HG02642 (cell line): ENCODE results near the gene DUSP2.
"Not testable (repeated sequence)": the region's sequence is repeated elsewhere in the genome, so short reads cannot be mapped to it uniquely, and the experiment has no call there.

Source experiments
- ATAC-seq: cut with Tn5 transposase; IDR thresholded peaks from one replicate; pipeline ENCODE4 v1.9.1; 2021; ENCODE audit warnings: mild to moderate bottlenecking; ENCODE audit not compliant: unreplicated experiment, poor library complexity

DUSP2 gene

DNA sequence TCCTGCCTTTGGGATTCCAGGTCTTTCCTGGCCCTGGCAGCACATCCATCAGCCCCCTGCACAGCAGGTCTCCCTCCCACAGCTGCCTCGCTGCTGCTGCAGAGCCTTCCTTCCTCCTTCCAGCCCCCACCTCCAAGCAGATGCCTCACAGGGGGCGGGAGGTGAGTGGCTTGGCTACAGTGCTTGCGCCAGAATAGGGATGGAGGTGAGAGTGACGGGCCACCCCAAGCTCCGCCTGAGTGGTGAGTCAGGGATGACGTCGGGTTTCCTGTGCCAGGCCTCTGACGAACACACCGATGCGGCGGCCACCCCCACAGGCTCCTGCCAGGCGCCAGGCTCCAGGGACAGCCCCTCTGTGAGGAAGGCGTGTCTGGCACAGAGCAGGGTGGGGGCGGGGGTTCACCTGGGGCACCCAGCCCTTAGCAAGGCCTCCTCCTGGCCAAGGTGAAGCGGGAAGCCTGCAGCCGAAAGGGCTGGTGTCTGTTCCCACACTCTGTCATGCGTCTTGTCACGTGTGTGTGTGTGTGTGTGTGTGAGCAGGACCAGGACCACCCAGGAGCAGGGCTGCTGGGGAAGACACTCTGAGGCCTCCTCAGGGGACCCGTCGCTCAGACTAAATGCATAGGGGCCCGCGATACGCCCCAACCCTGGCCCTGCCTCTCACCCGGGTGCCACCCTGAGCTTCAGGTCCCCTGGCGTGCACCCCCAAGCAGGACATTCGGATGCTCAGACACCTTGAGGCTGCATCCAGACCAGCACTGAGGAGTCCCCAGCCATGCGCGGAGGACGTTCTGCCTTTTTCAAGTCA lies 3.4 kb upstream of the DUSP2 start:
- peak; percentile 27 for ATAC-seq

DNA sequence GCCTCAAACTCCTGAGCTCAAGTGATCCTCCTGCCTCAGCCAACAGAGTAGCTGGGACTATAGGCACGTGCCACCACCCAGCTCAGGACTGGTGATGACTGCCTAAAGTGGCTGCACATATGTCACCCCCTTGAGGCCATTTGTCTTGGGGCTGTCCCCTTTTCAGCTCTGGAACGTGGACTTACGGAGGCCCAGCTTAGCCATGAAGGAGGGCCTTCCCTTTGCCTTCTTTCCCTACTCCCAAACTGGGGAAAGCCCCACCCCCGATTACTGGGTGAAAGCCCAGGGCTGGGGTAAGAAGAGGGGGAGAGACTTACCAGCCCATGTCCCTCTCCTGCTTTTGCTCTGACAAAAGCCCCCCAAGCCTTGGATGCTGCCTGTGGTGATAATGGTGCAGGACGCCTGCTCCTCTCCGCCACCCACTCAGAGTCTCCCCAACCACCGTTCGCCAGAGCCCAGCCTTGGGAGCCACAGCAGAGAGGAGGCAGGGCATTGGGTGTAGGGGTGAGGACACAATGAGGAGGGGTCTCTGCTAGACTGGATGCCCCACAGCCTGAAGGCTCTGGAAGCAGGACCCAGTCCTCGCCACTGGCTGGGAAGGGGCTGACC lies 2.5 kb upstream of the DUSP2 start:
- no peak for ATAC-seq

DNA sequence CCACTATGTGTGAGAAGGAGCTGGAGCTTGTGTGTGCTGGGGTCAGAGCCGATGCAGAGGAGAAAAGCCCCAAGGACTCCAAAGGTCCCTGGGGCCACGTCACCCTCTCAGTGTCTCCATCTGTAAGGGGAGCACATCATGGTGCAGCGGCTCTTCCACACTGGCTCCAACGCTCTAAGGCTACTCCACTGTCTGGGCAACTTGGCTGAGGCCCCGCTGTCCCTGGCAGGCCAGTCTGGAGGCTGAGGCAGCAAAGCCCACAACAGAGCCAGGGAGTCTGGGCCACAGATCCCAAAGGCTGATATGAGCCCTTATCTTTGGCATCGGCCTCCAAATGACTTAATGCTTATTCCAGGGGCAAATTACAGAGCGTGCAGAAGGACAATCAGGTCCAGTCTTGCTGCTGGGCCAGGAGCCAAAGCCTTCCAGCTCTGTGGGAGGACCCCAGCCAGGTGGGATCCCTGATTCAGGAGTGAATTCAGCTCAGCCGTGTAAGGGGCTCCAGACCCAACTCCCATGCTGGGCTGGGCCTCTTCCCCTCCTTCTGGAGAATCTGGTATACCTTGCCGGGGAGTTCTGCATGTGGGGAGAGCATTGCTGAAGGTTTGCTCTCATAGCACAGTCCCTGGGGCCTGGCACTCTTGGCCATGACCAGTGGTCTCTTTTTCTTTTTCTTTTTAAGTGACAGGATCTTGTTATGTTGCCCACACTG lies 1.8 kb upstream of the DUSP2 start:
- no peak for ATAC-seq

DNA sequence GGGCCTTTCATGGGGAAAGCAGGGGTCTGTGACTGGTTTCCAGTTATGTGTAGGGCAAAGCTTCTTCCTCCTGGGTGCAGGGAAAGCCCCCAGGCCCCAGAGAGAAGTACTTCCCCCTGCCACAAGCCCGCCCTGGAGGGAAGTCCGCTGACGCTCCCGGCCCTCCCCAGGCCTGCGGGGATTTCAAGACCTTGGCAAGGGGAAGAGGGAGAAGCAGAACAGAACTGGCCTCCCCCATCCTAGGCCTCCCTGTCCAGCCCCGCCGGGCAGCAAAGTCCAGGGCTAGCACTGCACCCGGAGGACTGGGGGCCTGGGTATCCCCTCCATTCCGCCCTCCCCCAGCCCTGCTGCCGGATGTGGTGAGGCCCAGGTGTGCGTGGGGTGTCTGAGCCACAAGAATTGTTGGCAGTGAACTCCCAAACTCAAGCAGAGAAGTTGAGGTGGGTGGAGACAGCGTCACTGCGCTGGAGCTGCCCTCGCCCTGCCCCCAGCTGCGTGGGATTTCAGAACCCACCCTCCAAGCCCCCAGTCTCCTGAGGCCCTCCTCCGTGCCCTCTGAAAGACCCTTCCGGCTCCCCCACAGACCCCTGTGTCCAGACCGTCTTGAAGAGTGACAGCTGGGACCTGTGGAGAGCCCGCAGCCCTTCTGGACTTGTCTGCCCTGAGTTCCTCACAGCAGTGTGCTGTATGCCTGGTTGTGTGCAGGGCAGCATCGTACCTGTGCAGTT lies 1.1 kb upstream of the DUSP2 start:
- peak; percentile 36 for ATAC-seq

DNA sequence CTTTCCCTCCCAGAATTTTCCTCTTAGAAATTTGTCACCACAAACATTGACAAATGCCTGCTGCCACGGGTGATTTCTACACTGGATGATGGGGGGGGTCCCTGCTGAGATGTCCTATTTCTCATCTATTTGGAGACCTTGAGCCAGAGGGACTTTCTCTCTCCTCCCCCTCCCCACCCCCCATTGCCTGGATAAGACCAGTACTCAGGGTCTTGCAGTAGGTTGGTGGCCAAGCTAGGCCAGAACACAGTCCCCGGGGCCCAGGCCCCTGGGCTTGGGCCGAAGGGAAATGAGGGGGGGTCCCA lies 560 bp upstream of the DUSP2 start:
- no peak for ATAC-seq

DNA sequence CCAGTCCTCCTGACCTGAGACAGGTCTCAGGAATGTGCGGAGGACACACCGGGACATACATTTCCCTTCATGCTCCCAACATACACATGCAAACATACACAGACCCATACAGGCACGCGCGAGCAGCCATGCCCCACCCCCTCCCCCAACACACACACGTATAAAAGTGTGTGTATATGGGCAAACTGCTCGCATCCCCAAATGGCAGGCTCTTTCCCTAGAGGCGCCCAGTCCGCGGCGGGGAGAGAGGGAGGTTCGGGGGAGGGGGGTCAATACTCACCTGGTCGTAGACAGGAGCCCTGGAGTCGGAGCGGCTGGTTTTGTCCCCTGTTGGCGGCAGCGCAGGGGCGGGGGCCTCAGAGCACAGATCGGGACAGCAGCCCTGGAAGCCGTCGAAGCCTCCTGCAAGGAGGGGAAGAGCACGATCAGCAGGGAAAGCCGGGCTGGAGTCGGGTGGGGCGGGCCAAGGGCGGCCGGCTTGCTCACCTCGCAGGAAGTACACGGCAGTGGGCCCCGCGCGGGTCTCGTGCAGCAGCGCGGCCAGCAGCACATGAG lies 682 bp downstream of the DUSP2 start:
- ATAC-seq = no peak

DNA sequence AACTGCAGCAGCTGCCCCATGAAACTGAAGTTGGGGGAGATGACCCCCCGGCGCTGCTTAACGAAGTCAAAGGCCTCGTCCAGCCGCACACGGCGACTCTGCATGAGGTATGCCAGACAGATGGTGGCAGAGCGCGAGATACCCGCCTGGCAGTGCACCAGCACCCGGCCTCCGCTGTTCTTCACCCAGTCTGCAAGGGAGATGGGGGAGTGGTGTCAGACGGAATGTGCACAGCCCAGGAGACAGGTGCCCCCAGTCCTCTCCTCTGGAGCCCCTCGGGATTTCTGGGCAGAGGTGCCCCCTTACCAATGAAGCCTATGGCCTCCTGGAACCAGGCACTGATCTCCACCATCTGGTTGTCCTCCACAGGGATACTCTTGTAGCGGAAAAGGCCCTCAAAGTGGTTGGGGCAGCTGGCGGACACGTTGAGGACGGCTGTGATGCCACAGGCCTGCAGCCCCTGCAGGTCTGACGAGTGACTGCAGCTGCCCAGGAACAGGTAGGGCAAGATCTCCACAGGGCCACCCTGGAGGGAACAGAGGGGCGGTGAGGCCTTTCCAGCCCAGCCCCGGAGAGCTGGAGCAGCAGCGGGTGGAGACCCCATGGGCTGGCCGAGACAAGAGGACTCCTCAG lies 1.3 kb downstream of the DUSP2 start:
- no peak for ATAC-seq

DNA sequence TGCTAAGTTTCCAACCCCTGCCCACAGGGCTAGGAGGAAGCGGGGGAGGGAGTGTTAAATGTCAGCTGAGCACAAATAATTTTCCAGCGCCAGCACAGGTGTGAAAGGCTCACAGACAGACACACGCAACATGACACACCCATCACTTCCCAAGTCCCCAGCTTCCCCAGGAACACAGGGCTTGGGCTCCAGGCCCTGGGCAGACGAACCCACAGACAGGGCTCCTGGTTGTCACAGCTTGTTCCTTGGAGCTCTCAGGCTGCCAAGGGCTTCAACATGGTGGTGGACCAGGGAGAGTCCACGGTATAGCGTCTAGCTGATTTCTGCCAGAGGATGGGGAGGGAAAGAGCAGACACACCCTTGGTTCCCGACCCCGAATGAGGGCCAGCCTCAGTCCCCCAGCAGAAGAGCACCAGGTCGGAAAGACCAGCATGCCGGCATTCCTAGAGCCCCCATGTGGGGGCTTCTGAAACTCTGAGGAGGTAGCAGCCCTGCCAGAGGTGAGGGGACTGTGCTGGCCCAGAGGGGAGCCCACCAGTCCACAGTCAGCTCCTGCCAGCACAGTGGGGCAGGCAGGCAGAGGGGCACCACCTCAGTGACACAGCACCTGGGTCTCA lies 1.9 kb downstream of the DUSP2 start:
- no peak for ATAC-seq

DNA sequence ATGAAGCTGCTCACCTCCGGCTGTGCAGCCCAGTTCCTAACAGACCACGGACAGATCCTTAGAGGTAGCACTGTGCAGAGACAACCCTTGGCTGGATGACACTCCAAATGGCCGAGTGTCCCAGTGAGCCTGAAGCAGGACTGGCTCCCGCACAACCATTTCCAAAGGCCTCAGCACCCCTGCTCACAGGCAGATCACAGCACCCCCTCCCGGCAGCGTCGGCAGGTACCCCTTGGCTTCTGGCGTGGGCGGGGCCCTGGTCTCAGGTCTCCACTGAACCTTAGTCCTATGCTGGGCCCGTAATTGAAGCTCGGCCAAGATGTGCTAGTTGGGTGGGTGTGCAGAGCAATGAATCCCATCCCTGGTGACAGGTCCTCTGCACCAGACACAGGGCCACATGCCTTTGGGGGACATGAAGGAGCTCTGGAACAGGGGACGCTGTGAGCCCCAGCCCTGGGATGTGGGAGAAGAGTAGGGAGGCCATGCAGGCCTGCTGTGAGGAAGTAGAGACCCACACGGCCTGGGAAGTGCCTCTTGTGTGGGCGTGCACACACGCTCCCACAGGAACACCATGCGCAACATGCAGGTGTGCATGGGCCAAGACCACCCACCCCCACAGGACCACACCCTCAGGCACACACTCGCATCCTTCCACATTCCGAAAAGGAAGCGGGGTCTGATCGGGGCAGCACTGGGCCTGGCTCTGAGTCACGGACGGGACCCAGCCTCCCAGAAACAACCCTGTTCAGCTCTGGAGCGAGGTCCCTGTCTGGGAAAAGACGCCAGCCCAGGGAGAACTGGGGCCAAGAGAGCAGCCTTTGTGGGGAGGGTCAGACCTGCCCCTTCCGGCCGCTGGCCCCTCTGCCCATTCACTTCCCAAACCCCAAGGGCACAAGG lies 2.8 kb downstream of the DUSP2 start:
- no peak for ATAC-seq

DNA sequence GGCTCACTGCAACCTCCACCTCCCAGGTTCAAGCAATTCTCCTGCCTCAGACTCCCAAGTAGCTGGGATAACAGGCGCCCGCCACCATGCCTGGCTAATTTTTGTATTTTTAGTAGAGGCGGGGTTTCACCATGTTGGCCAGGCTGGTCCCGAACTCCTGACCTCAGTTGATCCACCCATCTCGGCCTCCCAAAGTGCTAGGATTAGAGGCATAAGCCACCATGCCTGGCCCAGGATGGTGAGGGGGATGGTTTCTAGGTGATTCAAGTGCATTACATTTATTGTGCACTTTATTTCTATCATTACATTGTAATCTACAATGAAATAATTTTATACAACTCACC lies 3.6 kb downstream of the DUSP2 start:
- ATAC-seq = not testable (repeated sequence)

DNA sequence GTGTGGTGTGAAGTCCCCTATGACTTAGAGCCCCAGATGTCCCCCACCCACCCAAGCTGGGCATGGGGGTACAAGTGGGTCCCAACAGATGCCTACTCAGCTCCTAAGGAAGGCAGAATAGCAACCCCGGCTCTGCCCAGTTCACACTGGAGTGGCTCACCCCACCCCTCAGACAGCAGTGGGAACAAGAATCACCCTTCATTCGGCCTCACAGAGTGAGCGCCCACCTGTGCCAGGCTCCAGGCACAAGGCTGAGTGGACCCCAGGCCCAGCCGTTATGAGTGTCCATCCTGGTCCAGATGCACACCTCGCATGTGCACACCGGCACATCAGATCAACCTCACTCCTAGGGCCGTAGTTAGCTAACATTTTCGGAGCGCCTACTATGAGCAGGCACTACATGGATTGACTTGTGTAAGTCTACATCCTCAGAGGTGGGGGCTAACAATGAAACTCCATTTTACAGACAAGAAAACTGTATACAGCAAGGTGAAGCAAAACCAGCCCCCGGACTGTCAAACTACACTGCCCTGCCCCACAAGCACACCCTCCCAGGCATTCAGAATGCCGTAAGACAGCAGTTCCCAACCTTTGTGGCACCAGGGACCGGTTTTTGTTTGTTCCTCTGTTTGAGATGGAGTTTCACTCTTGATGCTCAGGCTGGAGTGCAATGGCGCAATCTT lies 4.2 kb downstream of the DUSP2 start:
- ATAC-seq = no peak

DNA sequence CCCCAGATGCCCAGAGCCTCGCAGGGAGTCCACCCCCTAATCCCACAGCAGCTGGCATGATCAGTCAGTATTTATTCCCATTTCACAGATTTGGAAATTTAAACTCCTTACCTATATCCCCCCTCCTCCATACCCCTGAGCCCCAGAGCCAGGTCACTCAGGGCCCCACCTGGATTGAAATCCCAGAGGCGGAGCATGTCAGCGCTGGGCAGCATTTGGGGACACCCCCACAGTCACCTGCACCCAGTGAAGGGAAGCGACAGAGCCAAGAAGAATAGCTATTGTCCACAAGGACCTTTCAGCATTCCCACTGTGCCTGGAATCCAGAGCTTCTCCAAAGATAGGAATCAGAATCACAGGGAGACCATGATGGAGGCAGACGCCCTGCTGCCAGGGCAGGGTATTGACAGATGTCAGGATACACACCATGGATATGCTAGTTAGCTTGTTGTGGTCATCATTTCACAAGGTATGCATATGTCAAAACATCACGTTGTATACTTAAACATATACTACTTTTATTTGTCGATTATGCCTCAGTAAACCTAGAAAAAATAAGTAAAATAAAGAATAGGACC lies 6.0 kb downstream of the DUSP2 start:
- no peak for ATAC-seq

DNA sequence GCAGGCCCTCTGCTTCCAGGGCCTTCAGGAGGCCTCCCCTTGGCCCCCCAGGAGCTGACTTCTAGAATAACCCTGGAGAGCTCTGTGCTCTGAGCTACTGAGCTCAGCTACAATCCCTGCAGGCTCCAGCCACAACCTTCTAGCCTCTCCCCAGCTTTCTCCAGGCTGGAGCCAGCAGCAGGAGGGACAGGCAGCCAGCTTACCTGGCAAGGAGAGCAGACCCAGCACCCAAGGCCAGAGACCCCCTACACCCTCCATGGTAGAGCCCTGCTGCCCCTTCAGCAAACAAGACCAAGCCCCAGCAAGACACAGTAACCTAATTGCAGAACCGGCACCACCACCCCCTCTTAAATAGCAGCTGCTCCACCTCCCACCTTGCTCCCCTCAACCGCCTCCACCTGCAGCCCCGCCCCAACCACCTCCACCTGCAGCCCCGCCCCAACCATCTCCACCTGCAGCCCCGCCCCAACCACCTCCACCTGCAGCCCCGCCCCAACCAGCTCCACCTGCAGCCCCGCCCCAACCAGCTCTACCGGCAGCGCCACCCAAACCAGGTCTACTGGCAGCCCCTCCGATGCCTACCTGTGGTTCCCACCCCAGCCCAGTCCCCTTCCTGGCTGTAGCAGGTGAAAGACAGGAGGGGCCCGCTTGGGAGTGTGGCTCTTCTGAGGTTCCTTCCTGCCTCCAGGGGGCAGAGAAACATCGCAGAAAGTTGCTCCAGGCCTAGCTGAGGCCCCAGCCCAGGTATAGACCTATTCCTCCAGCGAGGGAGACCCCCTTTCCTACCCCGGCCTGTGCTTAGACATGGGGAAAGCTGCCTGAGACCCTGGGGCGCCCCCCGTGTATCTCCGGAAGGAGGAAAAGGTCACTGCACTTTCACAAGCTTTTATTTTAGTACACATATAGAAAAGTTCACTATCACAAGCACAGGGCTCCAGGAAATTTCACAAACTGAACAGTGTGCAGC lies 6.8 kb downstream of the DUSP2 start, which contains the start of gene ASTL:
Gene ASTL, minus strand, starts transcription at position 324 of the 967 bp plus-strand sequence. Its CDS starts 66 bp downstream, at position 258.
- no peak for ATAC-seq

DNA sequence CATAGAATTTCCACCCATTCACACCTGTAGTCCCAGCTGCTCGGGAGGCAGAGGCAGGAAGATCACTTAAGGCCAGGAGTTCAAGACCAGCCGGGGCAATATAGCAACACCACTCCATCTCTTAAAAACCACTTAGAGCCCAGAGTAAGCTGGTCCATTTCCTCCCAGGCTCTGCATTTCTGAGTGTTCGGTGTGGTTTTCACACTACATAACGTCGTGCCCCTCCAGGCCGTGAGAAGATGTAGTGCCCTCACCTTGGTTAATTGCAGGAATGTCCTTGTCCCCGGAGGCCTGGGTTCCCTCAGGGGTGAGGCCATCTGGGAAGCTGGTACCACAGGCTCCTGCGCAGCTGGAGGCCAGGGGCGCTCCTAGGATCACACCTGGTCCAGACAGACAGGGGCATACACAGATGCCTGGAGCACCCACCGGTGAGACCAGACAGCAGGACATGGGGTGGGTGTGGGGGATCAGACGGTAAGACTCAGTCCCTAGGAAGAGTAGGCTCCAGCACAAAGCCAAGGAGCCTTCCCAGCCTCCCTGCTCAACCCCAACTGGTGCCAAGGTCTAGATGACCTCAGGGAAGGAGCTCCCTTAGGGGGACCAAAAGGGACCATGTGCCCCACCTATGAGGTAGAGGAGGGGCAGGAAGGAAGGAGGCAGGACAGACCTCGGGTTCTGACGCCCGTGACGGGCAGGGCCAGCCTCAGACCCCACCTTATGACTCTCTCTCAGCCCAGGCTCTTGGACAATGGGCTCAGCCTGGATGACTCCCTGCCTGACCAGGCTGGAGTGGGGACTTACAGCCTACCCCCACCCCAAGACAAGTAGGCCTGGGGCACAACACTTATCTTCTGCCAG lies 7.7 kb downstream of the DUSP2 start:
- no peak for ATAC-seq

DNA sequence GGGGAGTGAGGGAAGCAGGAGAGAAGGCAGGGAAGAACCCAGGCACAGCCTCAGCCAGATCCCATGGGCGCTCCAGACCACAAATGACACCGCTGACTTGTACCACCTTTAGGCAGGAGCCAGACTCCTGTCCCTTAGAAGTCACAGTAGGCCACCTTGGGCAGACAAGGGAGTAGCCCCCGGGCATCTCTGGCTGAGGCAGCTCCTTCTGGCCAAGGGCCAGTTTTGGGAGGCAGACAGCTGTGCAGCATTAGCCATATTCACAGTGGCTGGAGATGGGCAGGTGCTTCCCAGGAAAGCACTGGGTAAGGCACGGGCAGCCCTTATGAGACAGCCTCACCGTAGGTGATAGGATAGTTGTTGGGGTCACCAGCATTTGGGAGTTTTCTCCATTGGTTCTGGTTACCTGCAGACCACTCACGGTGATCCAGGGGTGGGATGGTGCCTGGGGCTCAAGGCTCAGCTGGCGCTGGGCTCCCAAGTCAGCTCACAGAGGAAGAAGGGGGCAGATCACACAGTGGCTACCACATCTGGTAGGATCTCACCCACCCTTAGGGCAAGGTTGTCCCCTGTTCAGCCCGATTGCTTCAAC lies 9.0 kb downstream of the DUSP2 start:
- no peak for ATAC-seq
